BLaER1 (cell line): ENCODE measurements around the gene TTC23.

ENCODE experiments used
- H3K27ac ChIP-seq: shearing (Covaris generic); formaldehyde crosslinking; 2 replicates; pipeline ENCODE4 v1.8.1; 2022
- H3K27me3 ChIP-seq: shearing (Covaris generic); formaldehyde crosslinking; 2 replicates; pipeline ENCODE4 v1.8.1; 2022
- H3K36me3 ChIP-seq: shearing (Covaris generic); formaldehyde crosslinking; 2 replicates; pipeline ENCODE4 v1.8.1; 2022
- H3K4me1 ChIP-seq: shearing (Covaris generic); formaldehyde crosslinking; 2 replicates; pipeline ENCODE4 v1.8.1; 2022
- H3K4me2 ChIP-seq: shearing (Covaris generic); formaldehyde crosslinking; 2 replicates; pipeline ENCODE4 v1.8.1; 2022
- H3K4me3 ChIP-seq: shearing (Covaris generic); formaldehyde crosslinking; 2 replicates; pipeline ENCODE4 v1.8.1; 2022
- H3K9ac ChIP-seq: shearing (Covaris generic); formaldehyde crosslinking; 2 replicates; pipeline ENCODE4 v1.8.1; 2022
- H3K9me3 ChIP-seq: shearing (Covaris generic); formaldehyde crosslinking; 2 replicates; pipeline ENCODE4 v1.8.1; 2022
- H4K20me1 ChIP-seq: shearing (Covaris generic); formaldehyde crosslinking; 2 replicates; pipeline ENCODE4 v1.8.1; 2022
- Cebpa-rat ChIP-seq: shearing (Covaris generic); IDR thresholded peaks from 2 replicates; pipeline ENCODE4 v1.8.1; 2022

Gene TTC23

DNA sequence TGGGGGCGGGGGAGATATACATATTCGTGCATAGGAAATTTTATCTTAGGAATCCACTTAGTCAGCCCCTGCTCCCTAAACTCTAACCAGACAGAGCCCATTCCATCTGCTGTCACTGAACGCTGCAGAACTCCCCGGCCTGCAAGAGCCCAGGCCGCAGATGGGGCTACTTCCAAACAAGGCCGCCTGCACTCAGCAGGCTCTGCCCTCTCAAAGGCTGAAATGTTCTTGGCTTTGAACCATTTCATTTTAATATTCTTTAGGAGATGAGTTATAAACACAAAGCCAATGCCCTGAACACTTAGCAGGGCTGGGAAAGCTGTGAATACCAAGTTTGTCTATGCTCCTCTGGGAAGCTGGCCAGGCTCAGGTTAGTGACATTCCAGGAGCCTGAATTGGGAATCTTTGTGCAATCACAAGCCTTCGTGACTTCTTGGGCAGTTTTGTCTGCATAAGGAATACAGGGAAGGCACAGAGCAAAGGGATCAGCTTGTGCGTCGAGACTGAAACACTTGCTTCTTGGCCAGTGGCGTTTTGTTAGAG is 79.5 kb downstream of the TTC23 start:
- Histone ChIP-seq H3K4me1 (peaks cover 52% of the 10 kb centered on the region), H4K20me1 (no peaks in the 10 kb centered on the region), H3K36me3 (no peaks in the 10 kb centered on the region), H3K4me2 (peak overlapping the region; percentile 84), H3K4me3 (no peak overlapping the region), H3K27me3 (no peaks in the 10 kb centered on the region), H3K9ac (no peak overlapping the region), H3K9me3 (no peaks in the 10 kb centered on the region), H3K27ac (peak overlapping the region; percentile 76; the same call in 1 of the 2 replicates)
- TF ChIP-seq Cebpa-rat = no peak

DNA sequence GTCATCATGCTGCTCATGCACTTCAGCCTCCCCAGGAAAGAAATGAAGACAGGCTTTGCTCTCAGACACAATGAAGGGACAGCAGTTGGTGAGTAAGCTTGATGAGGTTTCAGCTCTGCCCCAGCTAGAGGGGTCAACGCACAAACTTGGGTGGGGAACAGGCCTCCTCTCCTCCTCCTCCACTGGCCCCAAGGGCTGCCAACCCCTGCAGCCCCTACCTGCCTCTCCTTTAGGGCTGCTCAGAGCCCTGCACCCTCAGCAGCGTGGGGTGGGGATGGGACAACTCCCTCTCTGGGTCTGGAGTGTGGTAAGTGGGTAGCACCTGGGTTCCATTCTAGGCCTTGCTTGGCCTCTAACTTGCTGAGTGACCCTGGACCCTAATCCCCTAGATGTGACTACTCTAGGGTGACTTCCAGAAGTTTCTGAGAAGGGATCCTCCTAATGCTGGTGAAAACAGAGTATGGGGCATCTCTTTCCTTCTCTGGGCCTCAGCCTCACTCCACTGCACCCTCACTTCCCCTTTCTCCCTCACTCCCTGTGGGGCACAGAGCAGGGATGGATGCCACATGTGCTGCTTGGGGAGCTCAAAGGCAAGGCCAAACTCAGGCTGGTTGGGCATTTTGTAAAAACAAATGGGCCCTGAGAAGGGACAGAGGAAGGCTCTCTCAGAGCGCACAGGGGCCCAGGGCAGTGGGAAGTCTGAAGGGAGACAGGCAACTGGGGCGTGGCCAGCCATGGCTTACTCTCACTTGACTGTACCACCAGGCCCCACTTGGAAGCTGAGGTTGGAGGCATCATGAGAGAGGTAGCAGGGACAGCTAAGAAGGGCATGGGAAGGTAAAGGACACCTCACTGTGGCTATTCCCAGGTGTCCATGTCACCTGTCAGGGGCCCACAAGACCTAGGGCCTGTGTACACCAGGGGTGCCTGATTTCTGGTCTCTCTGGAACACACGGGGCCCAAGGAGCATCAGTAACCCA is 80.5 kb downstream of the TTC23 start:
- H3K27ac ChIP-seq = peak overlapping the region; percentile 76
- H3K4me2 ChIP-seq = peak overlapping the region; percentile 84
- H3K4me1 ChIP-seq = peaks cover 43% of the 10 kb centered on the region
- no peaks in the 10 kb centered on the region for H4K20me1 ChIP-seq
- no peak overlapping the region for H3K9ac ChIP-seq
- H3K27me3 ChIP-seq = no peaks in the 10 kb centered on the region
- TF ChIP-seq Cebpa-rat = no peak
- H3K9me3 ChIP-seq = no peaks in the 10 kb centered on the region
- H3K36me3 ChIP-seq = no peaks in the 10 kb centered on the region
- H3K4me3 ChIP-seq = no peak overlapping the region

DNA sequence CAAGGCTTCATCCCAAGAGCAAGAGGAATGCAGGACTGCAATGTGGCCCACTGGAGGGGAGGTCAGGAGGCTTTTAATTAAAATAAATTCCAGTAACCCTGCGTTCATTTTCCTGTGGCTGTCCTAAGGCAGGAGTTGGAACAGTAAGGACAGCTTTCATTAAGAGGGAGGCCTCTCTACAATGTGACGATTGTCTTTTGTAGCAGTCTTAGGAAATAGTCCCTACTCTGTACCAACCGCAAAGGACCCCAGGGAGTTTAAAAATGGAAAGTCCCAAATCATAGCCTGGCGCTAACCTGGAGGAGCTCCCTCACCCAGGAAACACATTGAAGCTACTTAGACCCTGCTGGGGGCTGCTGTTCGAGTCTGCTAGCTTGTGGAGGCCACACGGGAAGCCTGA is 81.7 kb downstream of the TTC23 start:
- Histone ChIP-seq H3K4me1 (peaks cover 41% of the 10 kb centered on the region), H3K27me3 (no peaks in the 10 kb centered on the region), H3K4me3 (peak overlapping the region; percentile 24; the same call in 1 of the 2 replicates), H3K9me3 (no peaks in the 10 kb centered on the region), H4K20me1 (no peaks in the 10 kb centered on the region), H3K9ac (peak overlapping the region; percentile 63), H3K4me2 (peak overlapping the region; percentile 84), H3K36me3 (no peaks in the 10 kb centered on the region), H3K27ac (peak overlapping the region; percentile 76)
- TF ChIP-seq Cebpa-rat = no peak

DNA sequence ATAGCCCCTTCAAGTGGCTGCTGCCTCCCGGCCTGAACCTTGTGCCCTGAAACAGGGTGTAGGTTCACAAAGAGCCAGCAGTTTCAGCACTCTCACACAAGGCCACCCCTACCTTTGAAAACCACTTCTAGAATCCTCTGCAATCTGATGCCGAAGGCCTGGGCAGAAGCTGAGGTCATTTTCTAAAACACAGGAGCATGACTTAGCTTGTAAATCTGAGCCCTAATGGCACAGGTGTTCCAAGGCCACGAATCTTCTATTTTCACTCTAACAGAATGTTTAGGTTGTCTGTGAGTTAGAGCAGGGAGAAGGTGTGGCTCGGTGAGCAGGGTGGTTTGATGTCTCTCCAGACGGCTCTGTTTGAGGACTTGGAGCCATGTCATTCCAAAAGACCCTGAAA is 82.2 kb downstream of the TTC23 start:
- Histone ChIP-seq H3K9me3 (no peaks in the 10 kb centered on the region), H3K9ac (peak overlapping the region; percentile 63), H3K4me3 (peak overlapping the region; percentile 24; the same call in 1 of the 2 replicates), H4K20me1 (no peaks in the 10 kb centered on the region), H3K4me2 (peak overlapping the region; percentile 84), H3K36me3 (no peaks in the 10 kb centered on the region), H3K27ac (peak overlapping the region; percentile 76), H3K4me1 (peaks cover 41% of the 10 kb centered on the region), H3K27me3 (no peaks in the 10 kb centered on the region)
- TF ChIP-seq Cebpa-rat = no peak

DNA sequence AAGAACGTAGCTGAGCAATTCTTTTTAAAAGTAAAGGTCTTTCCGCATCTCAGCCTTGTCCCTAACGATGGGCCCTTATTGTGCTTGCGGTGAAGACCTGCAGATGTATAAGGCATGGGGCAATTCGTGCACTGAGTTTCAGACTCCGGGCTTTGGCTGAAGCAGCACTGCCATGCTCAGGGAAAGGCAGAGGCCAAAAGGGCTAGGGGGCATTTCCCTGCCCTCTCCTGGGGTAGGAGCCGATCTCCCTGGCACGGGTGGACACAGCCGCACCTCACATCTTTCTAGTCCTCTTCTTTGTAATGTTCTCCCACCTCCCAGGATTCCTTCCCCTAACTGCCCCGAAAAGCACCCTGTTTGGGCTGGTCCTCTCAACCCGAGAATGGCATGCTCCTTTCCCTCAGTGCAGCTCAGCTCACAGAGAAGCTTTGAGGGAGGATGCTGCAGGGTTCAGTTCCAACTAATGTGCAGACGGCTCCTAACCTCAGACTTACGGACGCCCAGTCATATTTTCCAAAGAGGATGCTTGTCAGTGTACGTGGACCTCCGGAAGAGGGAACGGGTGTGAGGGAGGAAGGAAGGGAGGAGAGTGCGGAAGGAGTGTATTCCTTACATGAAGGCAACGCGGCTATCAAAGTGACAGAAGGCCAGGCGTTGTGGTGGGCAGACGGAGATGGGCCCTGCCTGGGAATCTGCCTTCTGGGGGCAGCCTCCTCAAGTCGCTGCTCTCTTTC is 83.3 kb downstream of the TTC23 start:
- Histone ChIP-seq H3K27ac (no peak overlapping the region), H3K27me3 (no peaks in the 10 kb centered on the region), H3K4me2 (0 out of 2 replicates have a peak overlapping the region, but pooled peaks have one; percentile 84), H4K20me1 (no peaks in the 10 kb centered on the region), H3K36me3 (no peaks in the 10 kb centered on the region), H3K9ac (no peak overlapping the region), H3K4me1 (peaks cover 41% of the 10 kb centered on the region), H3K9me3 (no peaks in the 10 kb centered on the region), H3K4me3 (no peak overlapping the region)
- TF ChIP-seq Cebpa-rat = no peak

DNA sequence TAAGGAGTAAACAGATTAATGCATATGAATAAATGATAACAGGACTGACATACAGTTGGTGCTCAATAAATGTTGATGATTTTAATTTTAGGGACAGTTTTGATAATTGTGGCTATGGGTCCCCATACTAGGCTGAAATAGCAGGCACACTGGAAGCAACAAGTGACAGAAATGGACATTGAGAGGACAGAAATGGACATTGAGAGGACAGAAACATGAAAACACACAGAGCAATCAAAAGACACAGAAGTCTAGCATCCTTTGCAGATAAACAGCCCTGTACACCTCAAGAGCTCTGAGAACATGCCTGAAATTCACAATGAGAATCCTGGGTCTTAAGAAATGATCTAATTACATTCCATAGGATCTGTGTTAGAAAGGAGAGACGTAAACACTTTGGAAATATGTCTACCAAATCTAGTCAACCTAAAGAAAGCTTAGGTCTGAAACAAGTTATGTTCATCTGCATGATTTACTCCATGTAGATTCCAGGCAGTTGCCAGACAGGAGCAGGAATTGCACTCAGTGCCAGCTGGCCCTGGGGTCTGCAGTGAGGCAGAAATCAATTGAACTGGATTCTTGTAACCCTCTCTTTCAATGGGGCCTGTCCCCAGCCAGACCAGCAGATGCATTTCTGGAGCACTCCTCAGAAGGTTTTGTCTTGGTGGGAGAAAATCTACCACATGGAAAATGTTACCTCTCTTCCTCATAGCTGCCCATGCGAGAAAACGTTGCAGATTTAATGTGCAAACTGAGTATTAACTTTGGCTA is 84.2 kb downstream of the TTC23 start:
- no peak for TF ChIP-seq Cebpa-rat
- Histone ChIP-seq H3K4me2 (no peak overlapping the region), H4K20me1 (no peaks in the 10 kb centered on the region), H3K27ac (no peak overlapping the region), H3K9me3 (no peaks in the 10 kb centered on the region), H3K4me3 (no peak overlapping the region), H3K27me3 (no peaks in the 10 kb centered on the region), H3K4me1 (peaks cover 41% of the 10 kb centered on the region), H3K9ac (no peak overlapping the region), H3K36me3 (no peaks in the 10 kb centered on the region)

DNA sequence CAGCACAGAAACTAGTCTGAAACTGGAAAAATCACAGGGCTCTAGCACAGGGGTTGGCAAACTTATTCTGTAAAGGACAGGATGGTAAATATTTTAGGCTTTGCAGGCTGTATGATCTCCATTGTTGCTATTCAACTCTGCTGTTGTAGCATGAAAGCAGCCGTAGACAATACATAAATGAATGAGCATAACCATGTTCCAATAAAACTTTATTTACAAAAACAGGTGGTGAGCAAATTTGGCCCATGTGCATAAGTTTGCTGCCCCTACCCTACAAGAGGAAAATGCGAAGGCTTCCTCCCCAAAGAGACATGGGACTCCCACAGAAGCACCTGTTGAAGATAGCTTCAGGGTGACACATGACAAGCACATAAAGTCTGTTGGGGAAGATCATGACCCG is 85.3 kb downstream of the TTC23 start:
- no peak for TF ChIP-seq Cebpa-rat
- no peak overlapping the region for H3K4me3 ChIP-seq
- H3K4me2 ChIP-seq = no peak overlapping the region
- H3K36me3 ChIP-seq = no peaks in the 10 kb centered on the region
- H3K9me3 ChIP-seq = no peaks in the 10 kb centered on the region
- H4K20me1 ChIP-seq = no peaks in the 10 kb centered on the region
- H3K27ac ChIP-seq = no peak overlapping the region
- peaks cover 33% of the 10 kb centered on the region for H3K4me1 ChIP-seq
- no peaks in the 10 kb centered on the region for H3K27me3 ChIP-seq
- H3K9ac ChIP-seq = no peak overlapping the region

DNA sequence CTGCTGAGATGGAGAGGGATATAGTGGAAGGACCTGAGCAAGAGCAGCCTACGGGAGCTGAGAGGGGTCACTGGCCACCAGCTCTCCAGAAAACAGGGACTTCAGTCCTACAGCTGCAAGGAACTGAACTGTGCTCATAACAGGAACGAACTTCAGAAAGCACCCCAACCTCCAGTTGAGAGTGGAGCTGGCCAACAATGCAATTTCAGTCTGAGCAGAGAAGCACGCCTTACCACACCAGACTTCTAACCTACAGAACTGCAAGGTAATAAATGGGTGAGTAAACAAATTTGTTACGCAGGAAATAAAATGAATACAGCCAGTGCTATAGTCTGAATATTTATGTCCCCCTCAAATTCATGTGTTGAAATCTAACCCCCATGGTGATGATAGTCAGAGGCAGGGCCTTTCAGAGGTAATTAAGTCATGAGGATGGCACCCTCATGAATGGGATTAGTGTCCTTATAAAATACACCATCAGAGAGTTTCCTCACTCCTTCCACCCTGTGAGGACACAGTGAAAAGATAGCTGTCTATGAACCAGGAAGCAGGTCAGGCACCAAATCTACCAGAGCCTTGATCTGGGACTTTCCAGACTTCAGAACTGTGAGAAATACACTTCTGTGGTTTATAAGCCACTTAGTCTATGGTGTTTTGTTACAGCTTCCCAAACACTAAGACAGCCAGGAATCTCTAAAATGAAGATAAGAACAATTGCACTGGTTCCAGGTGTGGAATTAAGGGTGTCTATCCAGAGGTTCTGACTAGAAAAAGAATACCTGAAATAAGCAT is 85.9 kb downstream of the TTC23 start:
- H4K20me1 ChIP-seq = no peaks in the 10 kb centered on the region

More for the DNA sequence above, 85.9 kb downstream of the TTC23 start:
- Histone ChIP-seq H3K4me3 (no peak overlapping the region), H3K36me3 (no peaks in the 10 kb centered on the region), H3K9me3 (no peaks in the 10 kb centered on the region), H3K9ac (no peak overlapping the region), H3K27me3 (no peaks in the 10 kb centered on the region), H3K27ac (no peak overlapping the region), H3K4me1 (peaks cover 33% of the 10 kb centered on the region), H3K4me2 (no peak overlapping the region)
- TF ChIP-seq Cebpa-rat = no peak
